GM12878 (cell line): Measurements from ENCODE around the gene HTD2. TPM values are rescaled to one million over a fixed set of nuclear protein-coding genes. Genes with fewer than 3 reads are reported as not detected.

Source experiments
- ATAC-seq: fragments of 200-7000 bp; cut with Tn5 transposase; 3 replicates; pipeline ENCODE4 v1.9.1; 2020; ENCODE audit warnings: mild to moderate bottlenecking, moderate library complexity
- BruUV-seq: library from RNA; stranded (reverse); fragments of 400-500 nt; replicated peaks from 2 replicates; lab custom pipeline; 2021; lab: Mats Ljungman, UMichigan
- CTCF ChIA-PET: fragments of 300-600 bp; sonication (Branson Sonifier 250); formaldehyde crosslinking; extraction: SDS; loops from one replicate; lab custom pipeline; 2021; ENCODE audit warnings: inconsistent platforms; lab: Yijun Ruan, JAX
- POLR2A ChIA-PET: fragments of 350-600 bp; formaldehyde crosslinking; extraction: SDS; loops from one replicate; lab custom pipeline; 2021; ENCODE audit warnings: inconsistent platforms; lab: Charles Lee
- RAD21 ChIA-PET: fragments of 300-600 bp; sonication (Branson Sonifier 250); formaldehyde crosslinking; loops from one replicate; lab custom pipeline; 2023; ENCODE audit warnings: antibody characterized with exemption; ENCODE audit not compliant: unreplicated experiment; lab: Charles Lee
- SMC1A ChIA-PET: fragments of 300-600 bp; sonication (Branson Sonifier 250); formaldehyde crosslinking; loops from one replicate; lab custom pipeline; 2023; ENCODE audit not compliant: unreplicated experiment, uncharacterized antibody; lab: Charles Lee
- DNase-seq: peaks from one replicate; pipeline ENCODE4 v3.0.0-alpha.2; 2011; ENCODE audit warnings: low read depth, low spot score
- FAIRE-seq: peaks from 3 replicates; lab custom pipeline; 2011; peaks lifted over from hg19 to GRCh38; lab: Jason Lieb, UNC
- H2AFZ ChIP-seq: 2 replicates; pipeline ENCODE4 v1.6.0; 2011; ENCODE audit warnings: low read depth, low read length, control low read depth; ENCODE audit not compliant: control insufficient read depth
- H3K27ac ChIP-seq: 2 replicates; pipeline ENCODE4 v1.5.1; 2011; ENCODE audit warnings: control low read depth; ENCODE audit not compliant: control insufficient read depth, insufficient read depth
- H3K27me3 ChIP-seq, 2 experiments: replicated peaks in 1 of 2; 2 replicates each; pipeline versions ENCODE4 v1.6.0 to v1.6.1; 2011; ENCODE audit warnings: low read length in 1 of 2; ENCODE audit not compliant: control insufficient read depth in 2 of 2, insufficient read depth in 2 of 2
- H3K36me3 ChIP-seq, 2 experiments: 2 replicates each; pipeline ENCODE4 v1.5.1; 2011; ENCODE audit warnings: low read length in 1 of 2; ENCODE audit not compliant: control insufficient read depth in 2 of 2, insufficient read depth in 2 of 2
- H3K4me1 ChIP-seq: 2 replicates; pipeline ENCODE4 v1.6.1; 2011; ENCODE audit warnings: mild to moderate bottlenecking, low read length, moderate library complexity, mixed read lengths; ENCODE audit not compliant: control insufficient read depth, insufficient read depth
- H3K4me2 ChIP-seq: 2 replicates; pipeline ENCODE4 v1.6.0; 2011; ENCODE audit warnings: control low read depth; ENCODE audit not compliant: control insufficient read depth, insufficient read depth
- H3K4me3 ChIP-seq: fragments of 200-600 bp; sonication (generic); 2 replicates; pipeline ENCODE4 v1.5.1; 2016
- H3K79me2 ChIP-seq: 2 replicates; pipeline ENCODE4 v1.6.0; 2011; ENCODE audit warnings: low read length; ENCODE audit not compliant: control insufficient read depth, insufficient read depth
- H3K9ac ChIP-seq: 2 replicates; pipeline ENCODE4 v1.8.0; 2011; ENCODE audit warnings: low read length, control low read depth, mixed read lengths; ENCODE audit not compliant: control insufficient read depth, insufficient read depth
- H3K9me3 ChIP-seq: replicated peaks from 3 replicates; pipeline ENCODE4 v1.5.1; 2011; ENCODE audit warnings: mild to moderate bottlenecking, low read length; ENCODE audit not compliant: control insufficient read depth, insufficient read depth
- H4K20me1 ChIP-seq: 2 replicates; pipeline ENCODE4 v1.6.0; 2011; ENCODE audit not compliant: control insufficient read depth, insufficient read depth
- ATF7 ChIP-seq: fragments of 450-650 bp; IDR thresholded peaks from 2 replicates; pipeline ENCODE4 v1.6.1; 2016; ENCODE audit warnings: low read depth, mild to moderate bottlenecking
- CBX5 ChIP-seq: sonication (generic); IDR thresholded peaks from 2 replicates; pipeline ENCODE4 v1.6.1; 2016; ENCODE audit warnings: low read depth, moderate library complexity, mild to moderate bottlenecking, inconsistent platforms
- NFIC ChIP-seq: IDR thresholded peaks from 2 replicates; pipeline ENCODE4 v1.6.1; 2012; ENCODE audit warnings: low read depth, mild to moderate bottlenecking, inconsistent platforms, low read length, moderate library complexity
- RFX5 ChIP-seq: IDR thresholded peaks from 2 replicates; pipeline ENCODE4 v1.6.1; 2011; ENCODE audit warnings: low read depth, low read length, improper control_type of control experiment
- SMAD5 ChIP-seq: IDR thresholded peaks from 2 replicates; pipeline ENCODE4 v1.6.1; 2016; ENCODE audit warnings: antibody characterized with exemption, low read depth
- SRF ChIP-seq, 2 experiments: IDR thresholded peaks; 2 replicates each; pipeline ENCODE4 v1.6.1; 2011; ENCODE audit warnings: low read depth in 2 of 2, low read length in 2 of 2, mild to moderate bottlenecking in 1 of 2, moderate library complexity in 1 of 2
- STAT1 ChIP-seq: fragments of 450-650 bp; conservative IDR thresholded peaks from 2 replicates; pipeline ENCODE4 v1.6.1; 2014; ENCODE audit warnings: antibody characterized with exemption, mild to moderate bottlenecking
- TBL1XR1 ChIP-seq: IDR thresholded peaks from 2 replicates; pipeline ENCODE4 v1.6.1; 2012; ENCODE audit warnings: low read depth, low read length, improper control_type of control experiment
- ZNF217 ChIP-seq: fragments of 450-650 bp; IDR thresholded peaks from 2 replicates; pipeline ENCODE4 v1.6.1; 2017; ENCODE audit warnings: antibody characterized with exemption, mild to moderate bottlenecking
- WGBS: methylation state at CpG from one replicate; pipeline ENCODE4 v1.1.6; 2016; ENCODE audit warnings: low lambda C conversion rate; ENCODE audit not compliant: insufficient replicate concordance, insufficient coverage; ENCODE audit errors: missing lambda C conversion rate; 5-methylcytosine and 5-hydroxymethylcytosine counted together
- in situ Hi-C: fragments of 300-500 bp; cut with MboI; formaldehyde crosslinking; loops from 9 replicates; pipeline ENCODE4 v1.14.3; 2018; ENCODE audit warnings: mixed read lengths
- intact Hi-C: fragments of 100-400 bp; cut with micrococcal nuclease; formaldehyde crosslinking; loops from one replicate; pipeline ENCODE4 v1.14.2; 2022; ENCODE audit not compliant: unreplicated experiment
- polyA plus RNA-seq, 11 experiments: library from polyadenylated mRNA; depleted of rRNA in 4 of 11; unstranded in 6 of 11; stranded (reverse) in 5 of 11; fragments of >200 nt; fragmentation: Nextera tagmentation in 4 of 11; fragmentation: Illumina TruSeq in 1 of 11; extraction: Ambion mirVana in 4 of 11; extraction: Trizol in 1 of 11; gene quantifications; 1 replicate in 1 of 11; 2 replicates in 10 of 11; pipeline versions ENCODE4 v1.2.1 to v1.2.3, GENCODE V29; 2011 to 2016; ENCODE audit warnings: inconsistent platforms in 2 of 11, missing spikeins in 2 of 11, low read depth in 1 of 11
- total RNA-seq, 4 experiments: library from RNA; depleted of rRNA in 3 of 4; stranded (reverse); fragments of >200 nt in 3 of 4; fragmentation: Illumina TruSeq in 1 of 4; extraction: Trizol in 1 of 4; gene quantifications; 2 replicates each; pipeline versions ENCODE4 v1.2.1 to v1.2.3, GENCODE V29; 2013 to 2021
- TF ChIP-seq, protein P1 (sequence below): fragments of 450-650 bp; formaldehyde crosslinking; IDR thresholded peaks from 2 replicates; pipeline ENCODE4 v1.4.0; 2022; ENCODE audit warnings: mild to moderate bottlenecking, moderate library complexity
- TF ChIP-seq, protein P2 (sequence below): fragments of 450-650 bp; IDR thresholded peaks from 2 replicates; pipeline ENCODE4 v1.6.1; 2017; ENCODE audit warnings: low read depth, mild to moderate bottlenecking, moderate library complexity
- TF ChIP-seq, protein P3 (sequence below): IDR thresholded peaks from 2 replicates; pipeline ENCODE4 v1.6.1; 2011; ENCODE audit warnings: mild to moderate bottlenecking, low read depth, low read length, moderate library complexity; ENCODE audit not compliant: insufficient replicate concordance

HTD2 gene
- total and polyA plus RNA-seq, 10 of the 15 experiments (the other 5 are each of a cell fraction or from before 2014, with no cell fraction given): 5.9 to 24.7 (median 9.5) TPM

DNA sequence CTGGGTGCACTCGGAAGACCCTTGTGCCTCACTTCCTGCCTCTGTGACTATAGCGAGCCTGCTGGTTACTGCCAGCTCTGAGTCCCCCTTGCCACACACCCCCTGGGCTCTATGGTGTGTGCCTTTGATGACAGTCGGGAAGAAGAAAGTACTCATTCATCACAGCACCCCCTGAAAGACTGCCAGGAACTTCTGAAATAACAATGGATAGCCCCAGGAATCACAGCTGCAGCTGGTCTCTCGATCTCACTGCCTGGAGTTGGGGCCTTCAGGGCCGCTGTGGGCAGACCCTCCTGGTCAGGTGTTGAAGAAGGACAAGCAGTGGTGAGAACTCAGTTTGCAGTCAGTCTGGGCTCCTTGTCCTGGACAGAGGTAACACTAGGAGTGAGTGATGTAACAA, 10.1 kb upstream of the HTD2 start (continued):
- no peak for TF ChIP-seq SRF (IDR thresholded peaks at IDR 0.05; ENCODE audit: low read depth in 2 of 2, low read length in 2 of 2)
- TF ChIP-seq ATF7: no peak
- no peak for TF ChIP-seq RFX5
- TF ChIP-seq, protein P1, sequence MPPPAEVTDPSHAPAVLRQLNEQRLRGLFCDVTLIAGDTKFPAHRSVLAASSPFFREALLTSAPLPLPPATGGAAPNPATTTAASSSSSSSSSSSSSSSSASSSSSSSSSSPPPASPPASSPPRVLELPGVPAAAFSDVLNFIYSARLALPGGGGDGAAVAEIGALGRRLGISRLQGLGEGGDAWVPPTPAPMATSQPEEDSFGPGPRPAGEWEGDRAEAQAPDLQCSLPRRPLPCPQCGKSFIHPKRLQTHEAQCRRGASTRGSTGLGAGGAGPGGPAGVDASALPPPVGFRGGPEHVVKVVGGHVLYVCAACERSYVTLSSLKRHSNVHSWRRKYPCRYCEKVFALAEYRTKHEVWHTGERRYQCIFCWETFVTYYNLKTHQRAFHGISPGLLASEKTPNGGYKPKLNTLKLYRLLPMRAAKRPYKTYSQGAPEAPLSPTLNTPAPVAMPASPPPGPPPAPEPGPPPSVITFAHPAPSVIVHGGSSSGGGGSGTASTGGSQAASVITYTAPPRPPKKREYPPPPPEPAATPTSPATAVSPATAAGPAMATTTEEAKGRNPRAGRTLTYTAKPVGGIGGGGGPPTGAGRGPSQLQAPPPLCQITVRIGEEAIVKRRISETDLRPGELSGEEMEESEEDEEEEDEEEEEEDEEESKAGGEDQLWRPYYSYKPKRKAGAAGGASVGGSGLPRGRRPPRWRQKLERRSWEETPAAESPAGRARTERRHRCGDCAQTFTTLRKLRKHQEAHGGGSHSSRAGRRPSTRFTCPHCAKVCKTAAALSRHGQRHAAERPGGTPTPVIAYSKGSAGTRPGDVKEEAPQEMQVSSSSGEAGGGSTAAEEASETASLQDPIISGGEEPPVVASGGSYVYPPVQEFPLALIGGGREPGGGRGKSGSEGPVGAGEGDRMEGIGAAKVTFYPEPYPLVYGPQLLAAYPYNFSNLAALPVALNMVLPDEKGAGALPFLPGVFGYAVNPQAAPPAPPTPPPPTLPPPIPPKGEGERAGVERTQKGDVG: no peak
- no peak for TF ChIP-seq STAT1
- TF ChIP-seq ZNF217: no peak
- TF ChIP-seq, protein P2, sequence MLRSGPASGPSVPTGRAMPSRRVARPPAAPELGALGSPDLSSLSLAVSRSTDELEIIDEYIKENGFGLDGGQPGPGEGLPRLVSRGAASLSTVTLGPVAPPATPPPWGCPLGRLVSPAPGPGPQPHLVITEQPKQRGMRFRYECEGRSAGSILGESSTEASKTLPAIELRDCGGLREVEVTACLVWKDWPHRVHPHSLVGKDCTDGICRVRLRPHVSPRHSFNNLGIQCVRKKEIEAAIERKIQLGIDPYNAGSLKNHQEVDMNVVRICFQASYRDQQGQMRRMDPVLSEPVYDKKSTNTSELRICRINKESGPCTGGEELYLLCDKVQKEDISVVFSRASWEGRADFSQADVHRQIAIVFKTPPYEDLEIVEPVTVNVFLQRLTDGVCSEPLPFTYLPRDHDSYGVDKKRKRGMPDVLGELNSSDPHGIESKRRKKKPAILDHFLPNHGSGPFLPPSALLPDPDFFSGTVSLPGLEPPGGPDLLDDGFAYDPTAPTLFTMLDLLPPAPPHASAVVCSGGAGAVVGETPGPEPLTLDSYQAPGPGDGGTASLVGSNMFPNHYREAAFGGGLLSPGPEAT: no peak
- TF ChIP-seq SMAD5: no peak

DNA sequence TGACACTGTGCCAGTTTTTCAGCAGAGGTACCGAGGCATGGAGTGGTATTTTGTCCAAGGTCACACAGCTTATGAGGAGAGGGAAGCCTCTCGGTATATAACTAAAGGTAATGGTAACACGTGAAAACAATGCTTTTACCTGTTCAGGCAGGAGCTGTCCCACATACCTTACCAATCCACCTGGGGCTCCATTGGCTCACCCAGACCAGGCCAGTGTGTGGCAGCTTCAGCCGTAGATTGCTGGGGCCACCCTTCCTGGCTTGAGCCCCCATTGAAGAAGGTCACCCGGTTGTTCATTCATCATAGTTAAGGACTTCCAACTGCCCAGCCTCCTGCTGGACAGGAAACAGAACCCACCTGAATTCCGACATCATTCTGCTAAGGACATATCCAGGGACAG, 9.5 kb upstream of the HTD2 start:
- SMC1A ChIA-PET: interaction anchor here (0.7 to 2.1 kb wide), 2 partner anchors 15 to 107 kb away, joined by 4 read pairs; no protein-coding TSS in a partner anchor
- TF ChIP-seq, protein P3, sequence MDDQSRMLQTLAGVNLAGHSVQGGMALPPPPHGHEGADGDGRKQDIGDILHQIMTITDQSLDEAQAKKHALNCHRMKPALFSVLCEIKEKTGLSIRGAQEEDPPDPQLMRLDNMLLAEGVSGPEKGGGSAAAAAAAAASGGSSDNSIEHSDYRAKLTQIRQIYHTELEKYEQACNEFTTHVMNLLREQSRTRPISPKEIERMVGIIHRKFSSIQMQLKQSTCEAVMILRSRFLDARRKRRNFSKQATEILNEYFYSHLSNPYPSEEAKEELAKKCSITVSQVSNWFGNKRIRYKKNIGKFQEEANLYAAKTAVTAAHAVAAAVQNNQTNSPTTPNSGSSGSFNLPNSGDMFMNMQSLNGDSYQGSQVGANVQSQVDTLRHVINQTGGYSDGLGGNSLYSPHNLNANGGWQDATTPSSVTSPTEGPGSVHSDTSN: no peak
- TF ChIP-seq TBL1XR1: no peak
- TF ChIP-seq CBX5: no peak
- TF ChIP-seq NFIC: no peak
- TF ChIP-seq, all 136 proteins: peak for 0
- CTCF ChIA-PET: interaction anchor here (2.5 to 15.5 kb wide), 2 partner anchors 10 to 111 kb away, joined by 18 to 503 read pairs; partner anchors contain the start of genes HTD2 and RPP14

More for the DNA sequence above, 9.5 kb upstream of the HTD2 start:
- no peak overlapping the region for H2AFZ ChIP-seq
- no TSS peak for BruUV-seq
- H3K27ac ChIP-seq: no peak overlapping the region
- H3K36me3 ChIP-seq: peaks cover 0 to 5% of the 10 kb centered on the region in 2 experiments; a peak in 1 of 4 replicates
- intact Hi-C loops: loop anchor here (5.0 kb wide), 1 partner anchor 60 kb away; the partner anchor contains the start of gene ABHD6
- no peaks in the 10 kb centered on the region for H3K79me2 ChIP-seq
- no peak overlapping the region for H3K4me2 ChIP-seq
- DNase-seq (no peak), FAIRE-seq (no peak), ATAC-seq (no peak)
- POLR2A ChIA-PET: no interaction called here
- no peaks in the 10 kb centered on the region for H4K20me1 ChIP-seq
- H3K27me3 ChIP-seq: no peaks in the 10 kb centered on the region; a peak in 1 of 4 replicates
- no peak overlapping the region for H3K9ac ChIP-seq
- H3K4me1 ChIP-seq: no peaks in the 10 kb centered on the region
- no peaks in the 10 kb centered on the region; the same call in 2 of the 3 replicates for H3K9me3 ChIP-seq
- 45% methylated on average over 6 of the region's 6 CpGs for WGBS
- H3K4me3 ChIP-seq: no peak overlapping the region
- in situ Hi-C loops: no loop called here
- RAD21 ChIA-PET: interaction anchor here (1.8 to 6.3 kb wide), 3 partner anchors 58 to 112 kb away, joined by 6 to 106 read pairs (median 30); partner anchors contain the start of gene ABHD6
